ENCODE results near the gene HDAC2. TPM values are rescaled to one million over a fixed set of nuclear protein-coding genes. Genes with fewer than 3 reads are reported as not detected.

HDAC2 gene
- total RNA-seq, 1 experiment from 2014 or later = 206 TPM

DNA sequence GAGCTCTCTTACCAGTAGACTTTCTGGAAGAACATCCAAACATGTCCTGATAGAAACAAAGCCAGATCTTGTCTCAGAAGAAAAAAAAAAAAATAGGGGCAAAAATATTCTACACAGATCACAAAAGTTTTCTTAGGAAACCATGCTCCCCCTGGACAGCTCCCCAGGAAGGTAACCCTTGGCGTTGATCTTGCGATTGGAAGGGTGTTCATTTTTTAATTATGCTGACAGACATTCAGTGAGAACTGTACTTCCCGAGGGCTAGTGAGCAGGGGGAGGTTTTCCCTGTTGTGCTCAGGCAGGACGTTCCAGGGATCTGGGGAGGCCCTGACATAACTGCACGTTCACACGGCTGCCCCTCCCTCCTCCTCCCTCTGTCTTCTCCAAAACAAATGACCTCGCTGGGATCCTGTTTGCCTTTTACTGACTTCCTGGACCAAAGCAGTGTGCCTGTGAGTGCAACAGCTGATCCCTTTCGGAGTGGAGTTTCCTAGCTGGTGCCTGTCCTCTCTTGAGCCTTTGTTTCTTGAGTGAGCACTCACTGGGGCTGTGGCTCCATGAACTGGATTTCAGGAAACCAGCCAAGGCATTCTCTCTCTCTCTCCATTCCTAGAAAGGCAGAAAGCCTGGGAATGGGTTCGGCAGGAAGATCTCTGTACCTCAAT is 67.2 kb downstream of the HDAC2 start:
- intact Hi-C loops (cut with micrococcal nuclease; ENCODE audit: unreplicated experiment) = no loop called here
- ATAC-seq = no peak

DNA sequence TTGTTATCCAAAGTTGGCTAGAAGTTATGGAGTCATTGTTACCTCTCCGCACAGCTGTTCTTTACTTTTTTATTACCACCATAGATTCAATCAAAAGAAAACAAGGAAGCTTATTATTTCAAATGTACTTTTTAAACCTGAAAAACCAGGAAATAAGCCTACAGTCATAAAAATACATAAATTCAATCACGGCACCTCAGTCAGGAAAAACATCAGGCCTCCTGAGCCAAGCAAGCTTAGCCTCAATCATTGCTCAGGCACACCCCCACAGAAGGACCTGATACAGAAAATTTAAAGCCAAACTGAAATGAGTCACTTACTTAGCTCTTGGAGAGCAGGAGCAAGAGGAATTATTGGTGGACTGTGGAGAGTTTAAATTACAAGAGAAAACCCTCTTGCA is 69.5 kb downstream of the HDAC2 start:
- Histone ChIP-seq H3K36me3 (ENCODE audit: control insufficient read depth, insufficient read depth, low read length) (no peaks in the 10 kb centered on the region), H3K27ac (ENCODE audit: low read length) (no peak overlapping the region)
- intact Hi-C loops (cut with micrococcal nuclease; ENCODE audit: unreplicated experiment) = no loop called here

More for the DNA sequence above, 67.2 kb downstream of the HDAC2 start:
- ChIA-PET CTCF (interaction anchor here (0.7 kb wide), 1 partner anchor 352 kb away, joined by 6 read pairs; no protein-coding TSS in a partner anchor), POLR2A (no interaction called here)
- no peaks in the 10 kb centered on the region for H3K4me1 ChIP-seq (ENCODE audit: control insufficient read depth, insufficient read depth, low read length)
- no peak overlapping the region for H3K27ac ChIP-seq (ENCODE audit: low read length)
- in situ Hi-C loops (cut with HindIII; ENCODE audit: low pct_unique_long_range_greater_than_20kb, low sequenced_read_pairs) = no loop called here
- no peak for DNase-seq (ENCODE audit: low read depth, low spot score)
- H3K36me3 ChIP-seq (ENCODE audit: control insufficient read depth, insufficient read depth, low read length) = no peaks in the 10 kb centered on the region
- H3K4me3 ChIP-seq (ENCODE audit: low read depth in 2 of 2, low read length in 2 of 2) = no peak overlapping the region
- H3K9me3 ChIP-seq (ENCODE audit: control insufficient read depth, insufficient read depth, low read depth, low read length) = no peaks in the 10 kb centered on the region
- no peak for TF ChIP-seq POLR2AphosphoS5 (IDR thresholded peaks at IDR 0.05; ENCODE audit: low read depth, low read length)
- TF ChIP-seq, protein P1, sequence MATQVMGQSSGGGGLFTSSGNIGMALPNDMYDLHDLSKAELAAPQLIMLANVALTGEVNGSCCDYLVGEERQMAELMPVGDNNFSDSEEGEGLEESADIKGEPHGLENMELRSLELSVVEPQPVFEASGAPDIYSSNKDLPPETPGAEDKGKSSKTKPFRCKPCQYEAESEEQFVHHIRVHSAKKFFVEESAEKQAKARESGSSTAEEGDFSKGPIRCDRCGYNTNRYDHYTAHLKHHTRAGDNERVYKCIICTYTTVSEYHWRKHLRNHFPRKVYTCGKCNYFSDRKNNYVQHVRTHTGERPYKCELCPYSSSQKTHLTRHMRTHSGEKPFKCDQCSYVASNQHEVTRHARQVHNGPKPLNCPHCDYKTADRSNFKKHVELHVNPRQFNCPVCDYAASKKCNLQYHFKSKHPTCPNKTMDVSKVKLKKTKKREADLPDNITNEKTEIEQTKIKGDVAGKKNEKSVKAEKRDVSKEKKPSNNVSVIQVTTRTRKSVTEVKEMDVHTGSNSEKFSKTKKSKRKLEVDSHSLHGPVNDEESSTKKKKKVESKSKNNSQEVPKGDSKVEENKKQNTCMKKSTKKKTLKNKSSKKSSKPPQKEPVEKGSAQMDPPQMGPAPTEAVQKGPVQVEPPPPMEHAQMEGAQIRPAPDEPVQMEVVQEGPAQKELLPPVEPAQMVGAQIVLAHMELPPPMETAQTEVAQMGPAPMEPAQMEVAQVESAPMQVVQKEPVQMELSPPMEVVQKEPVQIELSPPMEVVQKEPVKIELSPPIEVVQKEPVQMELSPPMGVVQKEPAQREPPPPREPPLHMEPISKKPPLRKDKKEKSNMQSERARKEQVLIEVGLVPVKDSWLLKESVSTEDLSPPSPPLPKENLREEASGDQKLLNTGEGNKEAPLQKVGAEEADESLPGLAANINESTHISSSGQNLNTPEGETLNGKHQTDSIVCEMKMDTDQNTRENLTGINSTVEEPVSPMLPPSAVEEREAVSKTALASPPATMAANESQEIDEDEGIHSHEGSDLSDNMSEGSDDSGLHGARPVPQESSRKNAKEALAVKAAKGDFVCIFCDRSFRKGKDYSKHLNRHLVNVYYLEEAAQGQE (IDR thresholded peaks at IDR 0.05; ENCODE audit: insufficient read depth in 1 of 2, low read depth in 2 of 2, low read length in 1 of 2) = no peak
- no peak for TF ChIP-seq TCF7L2 (IDR thresholded peaks at IDR 0.05; ENCODE audit: low read depth, low read length)
- TF ChIP-seq SIN3A (IDR thresholded peaks at IDR 0.05; ENCODE audit: borderline replicate concordance, insufficient read depth, low read depth, low read length) = no peak
- TF ChIP-seq, protein P2, sequence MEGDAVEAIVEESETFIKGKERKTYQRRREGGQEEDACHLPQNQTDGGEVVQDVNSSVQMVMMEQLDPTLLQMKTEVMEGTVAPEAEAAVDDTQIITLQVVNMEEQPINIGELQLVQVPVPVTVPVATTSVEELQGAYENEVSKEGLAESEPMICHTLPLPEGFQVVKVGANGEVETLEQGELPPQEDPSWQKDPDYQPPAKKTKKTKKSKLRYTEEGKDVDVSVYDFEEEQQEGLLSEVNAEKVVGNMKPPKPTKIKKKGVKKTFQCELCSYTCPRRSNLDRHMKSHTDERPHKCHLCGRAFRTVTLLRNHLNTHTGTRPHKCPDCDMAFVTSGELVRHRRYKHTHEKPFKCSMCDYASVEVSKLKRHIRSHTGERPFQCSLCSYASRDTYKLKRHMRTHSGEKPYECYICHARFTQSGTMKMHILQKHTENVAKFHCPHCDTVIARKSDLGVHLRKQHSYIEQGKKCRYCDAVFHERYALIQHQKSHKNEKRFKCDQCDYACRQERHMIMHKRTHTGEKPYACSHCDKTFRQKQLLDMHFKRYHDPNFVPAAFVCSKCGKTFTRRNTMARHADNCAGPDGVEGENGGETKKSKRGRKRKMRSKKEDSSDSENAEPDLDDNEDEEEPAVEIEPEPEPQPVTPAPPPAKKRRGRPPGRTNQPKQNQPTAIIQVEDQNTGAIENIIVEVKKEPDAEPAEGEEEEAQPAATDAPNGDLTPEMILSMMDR (IDR thresholded peaks at IDR 0.05) = no peak
- no TSS peak for BruUV-seq (replicated peaks)
- no peaks in the 10 kb centered on the region for H3K27me3 ChIP-seq (ENCODE audit: control insufficient read depth, insufficient read depth, low read length)

More for the DNA sequence above, 69.5 kb downstream of the HDAC2 start:
- CTCF ChIA-PET = no interaction called here
- TF ChIP-seq POLR2AphosphoS5 (IDR thresholded peaks at IDR 0.05; ENCODE audit: low read depth, low read length) = no peak
- TF ChIP-seq TCF7L2 (IDR thresholded peaks at IDR 0.05; ENCODE audit: low read depth, low read length) = no peak
- TF ChIP-seq, protein P1 (IDR thresholded peaks at IDR 0.05; ENCODE audit: insufficient read depth in 1 of 2, low read depth in 2 of 2, low read length in 1 of 2) = no peak
- no peak for TF ChIP-seq SIN3A (IDR thresholded peaks at IDR 0.05; ENCODE audit: borderline replicate concordance, insufficient read depth, low read depth, low read length)
- TF ChIP-seq, protein P2 (IDR thresholded peaks at IDR 0.05) = no peak
- BruUV-seq (replicated peaks) = no TSS peak
- Histone ChIP-seq H3K4me1 (ENCODE audit: control insufficient read depth, insufficient read depth, low read length) (no peaks in the 10 kb centered on the region), H3K9me3 (ENCODE audit: control insufficient read depth, insufficient read depth, low read depth, low read length) (no peaks in the 10 kb centered on the region), H3K4me3 (ENCODE audit: low read depth in 2 of 2, low read length in 2 of 2) (no peak overlapping the region), H3K27me3 (ENCODE audit: control insufficient read depth, insufficient read depth, low read length) (no peaks in the 10 kb centered on the region)
- POLR2A ChIA-PET = no interaction called here
- no peak for DNase-seq (ENCODE audit: low read depth, low spot score)
- ATAC-seq = no peak
- in situ Hi-C loops (cut with HindIII; ENCODE audit: low pct_unique_long_range_greater_than_20kb, low sequenced_read_pairs) = no loop called here
